HuH-7.5 (cell line): Measurements from ENCODE around the gene IL37.

Source experiments
- DNase-seq: peaks from one replicate; pipeline ENCODE4 v3.0.0; 2011; ENCODE audit warnings: low spot score

The IL37 gene

GRCh38 chr2:112960230-112960825 is 49.4 kb downstream of the IL37 start:
- DNase-seq, result no peak

DNA sequence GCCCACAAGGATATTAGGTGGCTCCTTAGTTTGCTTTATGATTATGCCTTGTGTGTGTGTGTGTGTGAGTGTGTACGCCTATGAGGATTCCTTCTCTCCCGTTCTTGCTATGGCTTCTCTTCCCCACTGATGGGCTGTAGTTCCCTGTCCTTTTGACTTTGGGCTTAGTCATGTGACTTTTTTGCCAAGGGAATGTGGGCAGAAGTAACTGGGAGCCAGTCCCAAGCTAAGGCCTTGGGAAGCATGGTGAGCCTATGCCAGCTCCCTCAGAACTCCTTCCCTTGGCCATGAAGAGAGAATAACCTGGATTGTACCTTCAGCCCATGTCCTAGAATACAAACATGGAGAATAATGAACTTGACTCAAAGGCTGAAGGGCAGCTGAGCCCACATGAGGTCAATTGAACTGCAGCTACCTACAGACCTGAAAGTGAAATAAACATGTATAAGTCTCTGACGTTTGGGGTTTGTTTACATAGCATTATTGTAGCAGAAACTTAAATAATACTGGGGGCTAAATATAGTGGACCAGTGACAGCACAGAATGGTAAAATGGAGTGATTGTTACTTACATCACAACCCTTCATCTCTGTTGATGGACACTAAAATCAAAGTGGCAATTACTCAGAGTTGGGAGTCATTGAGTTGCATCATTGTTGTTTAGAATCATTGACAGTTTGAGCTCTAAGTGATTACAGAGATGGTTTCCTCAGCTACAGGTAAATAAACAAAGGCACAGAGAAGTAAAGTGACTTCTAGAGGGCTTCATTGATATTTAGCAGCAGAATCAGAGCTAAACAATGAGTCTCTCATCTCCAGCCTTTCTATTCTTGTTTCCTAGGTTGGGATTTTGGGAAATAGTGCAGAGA is 51.6 kb downstream of the IL37 start:
- no peak for DNase-seq

DNA sequence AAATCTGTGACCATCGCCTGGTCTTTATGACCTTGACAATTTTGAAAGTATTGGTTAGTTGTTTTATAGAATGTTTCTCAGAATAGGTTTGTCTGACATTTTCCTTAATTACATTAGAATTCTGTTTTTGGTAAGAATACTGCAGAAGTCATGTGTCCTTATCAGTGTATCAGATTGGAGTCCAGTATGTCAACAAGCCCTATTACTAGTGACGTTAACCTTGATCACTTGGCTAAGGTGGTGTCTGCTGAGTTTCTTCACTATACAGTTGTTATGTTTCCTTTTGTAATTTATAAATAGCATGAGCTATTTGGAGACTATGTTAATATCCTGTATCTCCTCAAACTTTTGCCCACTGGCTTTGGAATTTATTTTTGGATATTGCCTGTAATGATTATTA is 56.1 kb downstream of the IL37 start:
- no peak for DNase-seq
